Thoracic aorta (tissue), 2 donors: ENCODE data around the gene DHCR7. TPM values are rescaled to one million over a fixed set of nuclear protein-coding genes. Genes with fewer than 3 reads are reported as not detected.

ENCODE experiments used
- ATAC-seq: fragments of 150-250 bp; one replicate; pipeline ENCODE4 v1.8.0; 2017; ENCODE audit warnings: low read depth; ENCODE audit not compliant: insufficient number of reproducible peaks, low FRiP score
- DNase-seq: peaks from one replicate; pipeline ENCODE4 v3.0.0-alpha.2; 2020; ENCODE audit warnings: low spot score
- H3K27ac ChIP-seq, 2 donors: fragments of 200-600 bp; sonication (generic); 1 replicate in 1 of 2; 2 replicates in 1 of 2; pipeline ENCODE4 v1.5.1; 2016; ENCODE audit warnings: mild to moderate bottlenecking in 2 of 2, moderate library complexity in 2 of 2
- H3K27me3 ChIP-seq: fragments of 200-600 bp; sonication (generic); replicated peaks from 2 replicates; pipeline ENCODE4 v1.6.0; 2016; ENCODE audit warnings: mild to moderate bottlenecking; ENCODE audit not compliant: insufficient read depth
- H3K36me3 ChIP-seq: fragments of 200-600 bp; sonication (generic); one replicate; pipeline ENCODE4 v1.5.1; 2016
- H3K4me1 ChIP-seq, 2 donors: fragments of 200-600 bp; sonication (generic); 1 replicate in 1 of 2; 2 replicates in 1 of 2; pipeline versions ENCODE4 v1.5.1 to v1.6.0; 2016; ENCODE audit warnings: low read depth in 2 of 2, mild to moderate bottlenecking in 1 of 2; ENCODE audit not compliant: control insufficient read depth in 1 of 2
- H3K4me3 ChIP-seq: fragments of 200-600 bp; sonication (generic); 2 replicates; pipeline ENCODE4 v1.5.1; 2016; ENCODE audit warnings: mild to moderate bottlenecking
- H3K9me3 ChIP-seq: fragments of 200-600 bp; sonication (generic); 2 replicates; pipeline ENCODE4 v1.5.1; 2016
- total RNA-seq, 2 donors: library from RNA; depleted of rRNA; stranded (reverse); fragments of >200 nt; gene quantifications; one replicate each; pipeline versions ENCODE4 v1.1.0 to v1.2.3, GENCODE V29; 2016
- TF ChIP-seq, protein P1 (sequence below): fragments of 200-600 bp; sonication (generic); IDR thresholded peaks from one replicate; pipeline ENCODE4 v1.5.1; 2019; ENCODE audit warnings: antibody characterized with exemption

The DHCR7 gene
- total RNA-seq, 2 donors from 2014 or later, result 6.6 to 17.6 TPM

DNA sequence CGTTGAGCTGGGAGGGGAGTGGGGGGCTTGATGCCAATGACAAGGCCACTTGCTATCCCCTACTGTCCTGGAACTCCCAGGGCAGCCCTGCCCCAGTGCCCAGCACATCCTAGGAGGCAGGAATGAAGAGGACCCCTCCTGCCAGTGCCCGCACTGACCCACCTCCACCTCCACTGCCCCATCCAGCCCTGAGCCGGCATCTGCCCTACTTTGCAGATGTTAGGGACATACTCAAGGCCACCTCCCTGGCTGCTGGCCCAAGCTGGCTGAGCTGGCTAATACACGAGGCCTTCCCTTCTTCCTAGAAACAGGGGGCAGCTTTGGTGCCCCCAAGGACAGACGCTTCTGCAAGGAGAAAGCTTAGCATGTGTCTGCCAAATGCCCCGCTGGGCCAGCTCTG, 10.8 kb downstream of the DHCR7 start:
- Histone ChIP-seq H3K4me1 (no peaks in the 10 kb centered on the region), H3K36me3 (peaks cover 10% of the 10 kb centered on the region), H3K9me3 (no peaks in the 10 kb centered on the region), H3K27ac (no peak overlapping the region), H3K27me3 (no peaks in the 10 kb centered on the region), H3K4me3 (no peak overlapping the region)
- TF ChIP-seq, protein P1, sequence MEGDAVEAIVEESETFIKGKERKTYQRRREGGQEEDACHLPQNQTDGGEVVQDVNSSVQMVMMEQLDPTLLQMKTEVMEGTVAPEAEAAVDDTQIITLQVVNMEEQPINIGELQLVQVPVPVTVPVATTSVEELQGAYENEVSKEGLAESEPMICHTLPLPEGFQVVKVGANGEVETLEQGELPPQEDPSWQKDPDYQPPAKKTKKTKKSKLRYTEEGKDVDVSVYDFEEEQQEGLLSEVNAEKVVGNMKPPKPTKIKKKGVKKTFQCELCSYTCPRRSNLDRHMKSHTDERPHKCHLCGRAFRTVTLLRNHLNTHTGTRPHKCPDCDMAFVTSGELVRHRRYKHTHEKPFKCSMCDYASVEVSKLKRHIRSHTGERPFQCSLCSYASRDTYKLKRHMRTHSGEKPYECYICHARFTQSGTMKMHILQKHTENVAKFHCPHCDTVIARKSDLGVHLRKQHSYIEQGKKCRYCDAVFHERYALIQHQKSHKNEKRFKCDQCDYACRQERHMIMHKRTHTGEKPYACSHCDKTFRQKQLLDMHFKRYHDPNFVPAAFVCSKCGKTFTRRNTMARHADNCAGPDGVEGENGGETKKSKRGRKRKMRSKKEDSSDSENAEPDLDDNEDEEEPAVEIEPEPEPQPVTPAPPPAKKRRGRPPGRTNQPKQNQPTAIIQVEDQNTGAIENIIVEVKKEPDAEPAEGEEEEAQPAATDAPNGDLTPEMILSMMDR, result no peak
- ATAC-seq (no peak), DNase-seq (no peak)

DNA sequence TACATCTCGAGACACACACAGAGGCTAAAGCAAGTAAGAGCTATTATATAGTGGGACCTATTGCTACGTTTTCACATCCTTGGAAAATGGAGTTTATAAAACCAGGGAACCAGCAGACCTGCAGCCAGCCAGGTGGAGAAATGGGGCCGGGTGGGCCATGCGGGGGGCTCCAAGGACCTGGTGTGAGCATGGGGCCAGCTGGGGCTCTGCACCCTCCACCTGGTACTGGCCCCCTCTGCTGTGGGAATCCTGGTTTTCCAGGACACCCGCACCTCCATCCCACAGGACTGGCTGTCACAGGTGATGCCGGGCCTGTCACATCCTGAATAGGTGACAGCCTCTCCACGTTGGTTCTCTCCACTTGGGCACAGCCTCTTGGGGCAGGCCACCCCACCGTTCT, 11.3 kb downstream of the DHCR7 start:
- Histone ChIP-seq H3K9me3 (no peaks in the 10 kb centered on the region), H3K27ac (no peak overlapping the region), H3K4me3 (no peak overlapping the region), H3K36me3 (peaks cover 10% of the 10 kb centered on the region), H3K27me3 (no peaks in the 10 kb centered on the region), H3K4me1 (no peaks in the 10 kb centered on the region)
- DNase-seq (no peak), ATAC-seq (no peak)
- TF ChIP-seq, protein P1, result no peak

DNA sequence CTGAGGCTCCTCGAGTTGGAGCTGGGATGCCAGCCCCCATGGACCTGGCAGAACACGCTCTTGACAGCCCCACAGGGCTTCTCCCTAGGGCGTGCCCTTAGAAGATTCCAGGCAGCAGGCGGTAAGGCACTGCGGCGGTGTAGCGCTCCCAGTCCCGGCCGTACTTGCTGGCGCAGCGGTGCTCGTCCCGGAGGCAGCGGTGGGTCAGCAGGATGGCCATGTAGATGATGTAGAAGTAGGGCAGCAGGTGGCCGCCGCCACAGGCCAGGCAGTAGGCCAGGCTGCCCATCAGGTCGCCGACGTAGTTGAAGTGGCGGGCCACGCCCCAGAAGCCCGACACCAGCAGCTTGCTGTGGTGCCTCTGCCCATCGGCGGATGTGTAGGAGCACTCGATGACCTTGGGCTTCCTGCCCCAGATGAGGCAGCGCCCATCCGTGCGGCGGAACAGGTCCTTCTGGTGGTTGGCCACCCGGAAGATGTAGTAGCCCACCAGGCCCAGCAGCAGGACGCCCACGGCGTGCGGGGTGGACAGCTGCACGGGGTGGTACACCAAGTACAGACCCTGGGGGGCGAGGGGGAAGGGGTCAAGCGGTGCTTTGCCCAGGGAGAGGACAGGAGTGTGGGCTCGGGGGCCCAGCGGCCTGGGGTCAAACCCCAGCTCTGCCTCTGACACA, 12.8 kb downstream of the DHCR7 start:
- no peaks in the 10 kb centered on the region for H3K27me3 ChIP-seq
- no peaks in the 10 kb centered on the region for H3K9me3 ChIP-seq
- no peak overlapping the region for H3K27ac ChIP-seq
- TF ChIP-seq, protein P1, result no peak
- DNase-seq (no peak), ATAC-seq (no peak)
- H3K4me1 ChIP-seq, result no peaks in the 10 kb centered on the region
- H3K36me3 ChIP-seq, result peaks cover 10% of the 10 kb centered on the region
- no peak overlapping the region for H3K4me3 ChIP-seq

DNA sequence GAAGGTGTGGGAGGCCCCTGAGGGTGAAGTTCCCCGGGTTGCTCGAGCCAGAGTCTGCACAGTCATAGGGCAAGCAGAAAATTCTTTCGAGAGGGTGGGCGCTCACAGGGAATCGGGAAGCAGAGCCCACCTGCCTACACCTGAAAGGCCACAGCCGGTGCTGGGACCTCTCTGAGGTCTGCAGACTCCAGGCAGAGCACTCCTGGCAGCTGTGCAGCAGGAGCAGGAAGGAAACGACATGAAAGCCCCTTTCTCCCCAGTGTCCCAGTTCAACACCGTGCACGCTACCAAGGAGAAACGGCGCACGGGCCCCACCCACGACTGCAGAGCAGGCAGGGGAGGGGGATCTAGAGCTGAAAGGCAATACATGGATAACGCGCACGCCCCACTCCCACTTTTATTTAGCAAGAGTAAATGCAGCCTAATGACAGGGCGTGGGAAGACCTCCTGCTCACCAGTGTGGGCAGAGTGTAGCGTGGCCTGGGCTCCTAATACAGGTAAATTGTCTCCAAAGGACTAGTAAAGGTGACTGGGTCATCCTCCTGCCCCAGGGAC, 13.5 kb downstream of the DHCR7 start:
- Histone ChIP-seq H3K9me3 (no peaks in the 10 kb centered on the region), H3K4me1 (no peaks in the 10 kb centered on the region), H3K27me3 (no peaks in the 10 kb centered on the region), H3K36me3 (peaks cover 7% of the 10 kb centered on the region), H3K4me3 (no peak overlapping the region), H3K27ac (no peak overlapping the region)
- TF ChIP-seq, protein P1, result no peak
- DNase-seq, result no peak
- ATAC-seq, result no peak

DNA sequence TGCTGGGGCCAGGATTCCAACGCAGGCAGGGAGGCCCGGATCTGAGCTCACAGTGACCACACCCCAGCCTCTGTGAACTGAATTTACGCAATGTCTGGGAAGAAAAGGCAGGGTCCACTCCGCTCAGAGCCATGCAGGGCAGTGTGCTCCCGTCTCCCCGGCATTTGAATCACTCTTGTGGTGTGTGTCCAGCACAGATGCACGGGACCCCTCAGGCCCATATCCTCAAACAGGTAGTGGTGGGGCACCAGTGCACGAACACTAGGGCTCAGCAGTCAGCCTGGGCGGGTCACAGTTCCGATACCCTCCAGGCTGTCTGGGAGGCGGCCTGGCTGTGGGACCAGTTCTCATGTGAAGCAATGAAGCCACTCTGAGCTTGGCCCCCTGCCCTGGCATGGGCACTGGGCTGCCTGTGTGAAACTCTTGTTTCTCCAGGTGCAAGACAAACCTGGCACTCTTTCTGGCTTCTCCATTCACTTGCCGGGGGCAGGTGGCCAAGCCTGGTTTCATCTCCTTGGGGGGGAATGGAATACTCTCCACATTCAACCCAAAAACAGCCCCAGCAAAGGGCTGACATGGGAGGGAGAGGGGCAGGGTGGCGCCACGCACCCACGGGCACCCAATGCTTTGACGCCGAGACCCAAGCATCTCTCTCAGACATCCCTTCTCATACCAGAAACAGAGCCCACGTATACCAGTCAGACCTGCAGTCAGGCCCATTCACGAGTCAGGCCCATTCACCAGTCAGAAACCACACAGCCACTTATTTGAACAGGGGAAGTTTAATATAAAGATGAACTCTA, 14.3 kb downstream of the DHCR7 start:
- Histone ChIP-seq H3K36me3 (peaks cover 3% of the 10 kb centered on the region), H3K9me3 (no peaks in the 10 kb centered on the region), H3K27me3 (no peaks in the 10 kb centered on the region), H3K27ac (no peak overlapping the region), H3K4me3 (no peak overlapping the region), H3K4me1 (peaks cover 0 to 7% of the 10 kb centered on the region in 2 donors)
- TF ChIP-seq, protein P1, result no peak
- ATAC-seq (no peak), DNase-seq (no peak)
